ENCODE measurements around the gene MPP4. TPM values are rescaled to one million over a fixed set of nuclear protein-coding genes. Genes with fewer than 3 reads are reported as not detected.

The MPP4 gene
- total RNA-seq, 2 donors from 2014 or later = 5.5 TPM; not detected in 1

DNA sequence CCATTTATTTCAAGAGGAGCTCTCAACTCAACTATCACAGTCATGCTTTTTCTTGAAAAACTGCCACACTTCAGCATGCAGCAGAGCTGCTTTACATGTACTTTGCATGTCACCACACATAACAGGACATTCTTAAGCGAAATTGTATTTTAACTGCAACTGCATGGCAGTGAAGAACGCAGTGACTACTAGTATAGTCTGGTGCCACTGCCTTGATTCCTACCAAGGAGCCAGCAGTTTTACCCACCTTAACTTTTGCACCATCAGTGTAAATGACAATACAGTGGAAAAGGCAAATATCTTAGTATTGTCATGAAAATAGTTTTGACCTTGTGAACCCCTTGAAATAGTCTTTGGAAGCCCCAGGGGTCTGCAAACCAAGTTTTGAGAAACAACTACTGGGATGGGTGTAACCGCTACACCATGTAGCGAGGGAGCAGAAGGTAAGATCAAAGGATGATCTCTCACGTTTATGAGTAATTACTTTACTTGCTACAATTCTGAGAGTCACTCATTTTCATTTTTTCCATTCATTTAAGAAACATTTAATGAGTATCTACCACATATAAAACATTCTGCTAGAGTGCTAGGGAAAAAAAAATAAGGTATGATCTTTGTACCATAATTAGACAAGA lies 32.3 kb upstream of the MPP4 start:
- ATAC-seq (ENCODE audit: insufficient number of reproducible peaks, low FRiP score, low read depth) = no peak
- no peak for TF ChIP-seq CTCF (IDR thresholded peaks at IDR 0.05)

GRCh38 chr2:201715459-201715858 lies 17.0 kb upstream of the MPP4 start:
- H3K27me3 ChIP-seq (replicated peaks; ENCODE audit: insufficient read depth) = no peaks in the 10 kb centered on the region
- ATAC-seq (ENCODE audit: insufficient number of reproducible peaks, low FRiP score, low read depth) (no peak), DNase-seq (ENCODE audit: low spot score) (no peak)
- H3K36me3 ChIP-seq = peaks cover 27% of the 10 kb centered on the region
- no peak overlapping the region for H3K27ac ChIP-seq
- no peak for TF ChIP-seq CTCF (IDR thresholded peaks at IDR 0.05)
- H3K4me3 ChIP-seq = no peak overlapping the region
- H3K4me1 ChIP-seq (ENCODE audit: control insufficient read depth in 1 of 2, low read depth in 2 of 2) = no peaks in the 10 kb centered on the region
- H3K9me3 ChIP-seq = peaks cover 3% of the 10 kb centered on the region

More for the DNA sequence above, 32.3 kb upstream of the MPP4 start:
- H3K4me3 ChIP-seq = no peak overlapping the region
- no peak for DNase-seq (ENCODE audit: low spot score)
- H3K4me1 ChIP-seq (ENCODE audit: control insufficient read depth in 1 of 2, low read depth in 2 of 2) = no peaks in the 10 kb centered on the region
- no peaks in the 10 kb centered on the region for H3K27me3 ChIP-seq (replicated peaks; ENCODE audit: insufficient read depth)
- peaks cover 18% of the 10 kb centered on the region for H3K36me3 ChIP-seq
- no peak overlapping the region for H3K27ac ChIP-seq
- H3K9me3 ChIP-seq = no peaks in the 10 kb centered on the region

DNA sequence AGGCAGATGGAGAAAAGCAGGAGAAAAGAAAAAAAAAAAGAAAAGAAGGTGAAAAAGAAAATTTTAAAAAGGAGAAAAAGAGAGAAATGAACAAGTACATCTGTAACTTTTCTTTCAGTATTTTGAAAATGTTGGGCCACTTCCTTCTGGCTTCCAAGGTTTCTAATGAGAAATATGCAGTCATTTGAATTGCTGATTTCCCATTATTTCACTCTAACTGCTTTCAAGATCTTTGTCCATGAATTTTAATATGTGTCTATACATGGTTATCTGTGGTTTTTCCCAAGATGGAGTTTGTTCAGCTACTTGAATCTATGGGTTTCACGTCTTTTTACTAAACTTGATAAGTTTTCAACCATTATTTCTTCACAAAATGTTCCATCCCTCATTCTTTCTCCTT lies 14.3 kb upstream of the MPP4 start:
- H3K9me3 ChIP-seq = no peaks in the 10 kb centered on the region
- H3K27ac ChIP-seq = no peak overlapping the region
- no peaks in the 10 kb centered on the region for H3K4me1 ChIP-seq (ENCODE audit: control insufficient read depth in 1 of 2, low read depth in 2 of 2)
- no peaks in the 10 kb centered on the region for H3K27me3 ChIP-seq (replicated peaks; ENCODE audit: insufficient read depth)
- peaks cover 30% of the 10 kb centered on the region for H3K36me3 ChIP-seq
- DNase-seq (ENCODE audit: low spot score) (no peak), ATAC-seq (ENCODE audit: insufficient number of reproducible peaks, low FRiP score, low read depth) (no peak)
- H3K4me3 ChIP-seq = no peak overlapping the region
- no peak for TF ChIP-seq CTCF (IDR thresholded peaks at IDR 0.05)

DNA sequence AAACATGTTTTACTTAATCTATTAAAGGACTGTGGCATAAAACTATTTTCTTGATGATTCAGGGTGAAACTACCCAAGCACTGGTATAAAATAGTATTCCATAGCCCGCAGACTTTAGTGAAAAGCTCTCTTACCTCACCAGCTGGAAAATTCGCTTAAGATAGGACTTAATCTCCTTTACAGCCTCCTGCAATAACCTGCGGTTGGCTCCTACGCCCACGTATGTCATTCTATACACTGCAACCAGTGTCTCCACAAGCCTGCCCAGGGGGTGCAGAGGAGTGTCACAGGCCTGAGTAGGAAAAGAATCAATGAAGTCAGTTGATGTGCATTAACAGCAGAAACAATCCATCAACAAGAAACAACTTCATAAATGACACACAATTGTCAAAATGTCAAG lies 11.3 kb upstream of the MPP4 start:
- Histone ChIP-seq H3K27ac (no peak overlapping the region), H3K36me3 (peaks cover 37% of the 10 kb centered on the region), H3K4me1 (ENCODE audit: control insufficient read depth in 1 of 2, low read depth in 2 of 2) (no peaks in the 10 kb centered on the region), H3K27me3 (replicated peaks; ENCODE audit: insufficient read depth) (no peaks in the 10 kb centered on the region), H3K4me3 (no peak overlapping the region), H3K9me3 (no peaks in the 10 kb centered on the region)
- TF ChIP-seq CTCF (IDR thresholded peaks at IDR 0.05) = no peak
- DNase-seq (ENCODE audit: low spot score) = no peak
- ATAC-seq (ENCODE audit: insufficient number of reproducible peaks, low FRiP score, low read depth) = no peak

DNA sequence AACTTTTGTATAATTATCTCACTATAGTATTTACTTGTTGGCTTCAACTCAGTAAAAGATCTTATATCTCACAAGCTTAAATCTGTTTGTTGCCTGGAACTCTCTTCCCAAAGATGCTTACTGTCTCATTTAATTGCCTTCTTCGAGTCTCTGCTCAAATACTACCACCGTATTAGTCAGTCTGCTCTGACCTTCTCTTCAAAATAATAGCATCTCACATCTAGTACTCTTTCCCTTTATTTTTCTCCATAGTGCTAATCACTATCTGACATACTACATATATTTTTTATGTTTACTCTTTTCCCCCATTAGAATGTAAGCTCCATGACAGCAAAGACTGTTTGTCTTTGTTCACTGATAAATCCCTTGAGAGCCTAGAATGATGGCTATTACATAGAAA lies 10.6 kb upstream of the MPP4 start:
- Histone ChIP-seq H3K4me3 (no peak overlapping the region), H3K4me1 (ENCODE audit: control insufficient read depth in 1 of 2, low read depth in 2 of 2) (no peaks in the 10 kb centered on the region), H3K27me3 (replicated peaks; ENCODE audit: insufficient read depth) (no peaks in the 10 kb centered on the region), H3K27ac (no peak overlapping the region), H3K9me3 (no peaks in the 10 kb centered on the region), H3K36me3 (peaks cover 36% of the 10 kb centered on the region)
- TF ChIP-seq CTCF (IDR thresholded peaks at IDR 0.05) = no peak
- ATAC-seq (ENCODE audit: insufficient number of reproducible peaks, low FRiP score, low read depth) = no peak
- no peak for DNase-seq (ENCODE audit: low spot score)

Data from thoracic aorta (tissue), 2 donors.